GM19239 (cell line): ENCODE measurements around the gene RELL1.

Experiments used
- DNase-seq: peaks from one replicate; pipeline ENCODE4 v3.0.0; 2011; ENCODE audit warnings: low spot score; ENCODE audit not compliant: insufficient read length
- FAIRE-seq: peaks from 2 replicates; lab custom pipeline; 2011; peaks lifted over from hg19 to GRCh38; lab: Jason Lieb, UNC

Gene RELL1

DNA sequence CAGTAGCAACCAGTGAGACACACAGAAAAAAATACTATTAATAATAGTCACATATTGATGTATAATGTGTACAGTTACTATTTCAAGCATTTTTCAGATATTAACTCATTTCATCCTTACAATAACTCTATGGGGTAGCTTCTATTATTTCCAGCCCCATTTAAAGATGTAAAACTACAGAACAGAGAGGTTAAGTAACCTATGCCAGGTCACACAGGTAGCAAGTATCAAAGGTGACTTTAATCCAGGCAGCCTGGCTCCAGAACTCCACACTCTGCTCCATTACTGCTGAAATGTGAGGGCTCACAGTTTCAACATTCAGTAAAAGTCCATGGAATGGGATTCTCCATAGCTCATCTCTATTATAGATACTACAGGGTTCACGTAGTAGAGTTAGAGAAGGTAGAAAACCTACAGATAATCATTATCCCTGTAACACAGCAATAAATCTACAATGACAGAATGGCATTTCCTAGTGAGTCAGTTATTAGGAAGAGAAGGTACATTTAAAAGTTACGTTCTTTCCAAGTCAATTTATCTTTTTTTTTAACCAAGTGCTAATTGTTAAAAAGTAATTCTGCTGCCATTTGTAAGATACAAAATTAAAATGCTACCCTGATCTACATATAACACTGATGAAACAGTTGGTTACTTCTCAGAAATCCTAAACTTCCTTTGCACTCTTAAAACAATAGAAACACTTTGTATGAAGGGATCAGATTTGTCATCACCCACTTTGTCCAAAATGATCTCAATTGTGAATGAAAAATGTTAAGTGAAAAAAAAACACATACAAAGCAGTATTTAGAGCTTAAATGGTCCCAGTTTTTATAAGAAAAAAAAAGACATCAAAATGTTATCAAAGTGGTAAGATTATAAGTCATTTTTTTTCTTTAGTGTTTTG lies 18.7 kb downstream of the RELL1 start:
- DNase-seq (no peak), FAIRE-seq (no peak)

DNA sequence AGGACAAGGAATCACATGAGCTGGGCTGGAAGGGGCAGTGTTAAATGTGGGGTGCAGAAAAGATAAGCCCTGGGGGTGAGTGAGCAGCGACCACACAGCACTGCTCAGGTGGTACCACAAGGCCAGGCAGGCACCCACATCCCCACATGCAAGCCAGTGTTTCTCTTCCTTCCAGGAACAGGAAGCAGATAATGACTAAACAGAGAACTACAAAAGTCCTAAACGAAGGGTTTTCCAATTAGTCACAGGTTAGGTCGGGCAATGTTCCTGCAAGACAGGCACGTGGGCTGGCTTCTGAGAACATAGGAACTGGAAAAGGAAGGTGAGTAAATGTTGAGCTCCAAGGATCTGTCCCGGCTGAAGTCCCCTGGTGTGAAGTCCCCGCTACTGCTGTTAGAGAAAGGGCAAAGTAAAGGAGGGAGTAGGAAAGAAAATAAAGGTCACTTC lies 19.5 kb downstream of the RELL1 start:
- no peak for DNase-seq
- no peak for FAIRE-seq

DNA sequence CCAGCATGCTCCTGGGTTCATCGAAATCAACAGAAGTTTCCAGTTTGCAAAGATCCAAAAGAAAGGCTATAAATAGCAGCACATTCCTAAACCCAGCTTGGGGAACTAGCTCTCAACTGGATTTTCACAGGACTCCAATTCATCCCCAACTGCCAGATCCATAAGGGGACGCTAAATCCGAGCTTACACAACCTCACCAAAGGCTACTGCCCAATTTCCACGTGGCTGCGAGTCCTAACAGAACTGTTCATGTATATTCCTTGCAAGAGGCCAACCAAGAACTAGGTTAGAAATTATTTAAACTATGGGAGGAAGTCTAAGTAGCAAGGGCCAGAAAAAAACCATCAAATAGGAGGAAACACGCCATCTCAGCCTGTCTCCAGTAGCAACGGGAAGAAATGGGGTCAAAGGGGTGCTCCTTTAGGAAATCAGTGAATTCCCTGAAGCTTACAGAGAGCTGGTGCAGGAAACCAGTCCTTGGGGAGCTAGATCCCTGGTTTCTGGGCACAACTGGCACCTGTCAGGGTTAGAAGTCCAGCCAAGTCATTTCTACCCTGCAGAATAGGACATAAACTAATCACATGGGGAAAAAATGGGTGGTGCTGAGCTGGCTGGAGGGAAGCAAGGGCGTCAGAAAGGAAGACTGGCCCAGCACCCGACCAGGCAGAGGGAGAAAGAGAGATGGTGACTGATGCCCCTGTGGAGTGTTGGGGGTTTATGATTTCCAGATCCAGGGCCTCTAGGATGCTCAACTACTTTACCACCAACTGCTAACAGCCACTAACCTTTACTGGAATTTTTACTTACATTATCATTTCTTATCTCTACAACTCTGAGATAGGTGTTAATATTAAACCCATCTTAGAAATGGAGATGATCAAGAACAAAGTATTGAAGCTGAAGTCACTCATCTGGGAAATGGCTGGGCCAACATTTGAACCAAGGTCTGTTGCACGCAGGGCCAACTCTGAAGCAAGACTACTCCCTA lies 20.5 kb downstream of the RELL1 start:
- FAIRE-seq, result no peak
- DNase-seq, result no peak

DNA sequence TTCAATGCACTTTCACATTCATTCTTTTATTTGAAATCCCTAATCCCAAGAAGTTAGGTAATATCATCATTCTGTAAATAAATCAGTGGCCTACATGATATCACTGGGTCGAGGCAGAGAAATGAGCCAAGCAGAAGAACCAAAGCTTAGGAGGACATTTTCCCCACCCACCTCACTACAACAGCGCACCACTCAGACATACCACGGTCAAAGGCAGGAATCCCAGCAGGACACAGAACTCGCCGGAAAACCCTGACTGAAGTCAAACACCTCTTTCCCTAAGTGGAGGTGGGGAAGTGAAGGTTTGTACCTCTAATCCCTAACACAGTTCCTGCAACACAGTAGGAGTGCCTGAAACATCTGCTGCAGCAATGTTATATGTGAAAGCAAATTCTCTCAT lies 21.5 kb downstream of the RELL1 start:
- no peak for FAIRE-seq
- DNase-seq, result no peak

DNA sequence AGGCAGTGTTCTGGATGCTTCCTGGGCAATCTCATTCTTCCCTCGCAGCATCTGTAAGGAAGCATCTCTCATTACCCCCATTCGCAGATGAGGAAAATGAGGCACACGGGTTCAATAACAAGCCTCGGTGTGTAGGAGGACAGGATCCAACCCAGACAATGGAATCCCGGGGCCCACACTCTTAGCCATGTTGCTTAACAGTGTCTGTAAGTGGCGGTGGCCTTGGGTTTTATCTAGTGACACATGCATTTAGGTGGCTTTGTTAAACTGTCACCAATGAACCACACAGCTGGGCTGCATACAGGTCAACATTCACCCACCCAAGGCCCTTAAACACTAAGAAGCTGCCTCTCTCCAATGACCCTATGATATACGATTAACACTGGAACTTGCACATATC lies 22.6 kb downstream of the RELL1 start:
- no peak for FAIRE-seq
- DNase-seq, result no peak

DNA sequence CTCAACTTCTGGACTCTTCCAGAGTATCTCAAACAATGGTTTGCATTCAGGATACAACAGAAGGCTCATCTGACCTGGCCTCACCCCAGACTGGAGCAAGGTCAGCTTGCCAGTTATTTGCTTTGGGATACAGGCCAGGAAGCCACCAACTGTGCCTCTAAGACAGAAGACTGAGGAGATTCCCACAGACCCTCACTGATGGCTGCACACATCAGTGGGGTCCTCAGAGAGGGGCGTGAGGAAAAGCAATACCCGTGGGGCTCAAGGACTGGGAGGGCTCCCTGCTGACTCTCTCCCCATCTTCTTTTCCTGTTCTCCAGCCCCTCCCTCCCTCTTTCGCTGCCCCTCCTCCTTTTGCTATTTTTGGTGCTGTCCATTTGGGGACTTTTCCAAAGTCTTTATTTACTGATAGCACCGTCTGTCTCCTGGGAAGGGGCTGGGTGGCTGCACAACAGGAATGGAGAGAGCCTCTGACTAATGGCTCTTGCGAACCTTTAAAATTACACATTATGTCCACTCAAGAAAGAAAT lies 23.2 kb downstream of the RELL1 start:
- no peak for DNase-seq
- no peak for FAIRE-seq

DNA sequence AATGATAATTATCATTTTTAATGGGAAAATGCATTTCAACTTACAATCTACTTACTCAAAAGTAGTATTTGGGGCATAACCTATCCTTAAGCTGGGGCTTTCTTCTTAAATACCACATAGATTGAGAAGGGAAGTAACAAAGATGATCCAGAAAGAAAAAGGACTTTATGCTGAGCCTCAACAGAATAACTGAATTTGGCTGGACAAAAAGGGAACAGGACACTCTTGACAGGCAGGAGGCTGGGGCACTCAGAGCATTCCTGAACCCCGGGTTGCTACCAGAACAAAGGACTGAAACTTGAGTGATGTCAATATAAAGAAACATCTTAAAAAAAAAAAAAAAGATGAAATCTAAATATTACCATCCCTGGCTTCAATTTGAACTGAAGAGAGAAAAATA lies 23.9 kb downstream of the RELL1 start:
- FAIRE-seq (no peak), DNase-seq (no peak)

DNA sequence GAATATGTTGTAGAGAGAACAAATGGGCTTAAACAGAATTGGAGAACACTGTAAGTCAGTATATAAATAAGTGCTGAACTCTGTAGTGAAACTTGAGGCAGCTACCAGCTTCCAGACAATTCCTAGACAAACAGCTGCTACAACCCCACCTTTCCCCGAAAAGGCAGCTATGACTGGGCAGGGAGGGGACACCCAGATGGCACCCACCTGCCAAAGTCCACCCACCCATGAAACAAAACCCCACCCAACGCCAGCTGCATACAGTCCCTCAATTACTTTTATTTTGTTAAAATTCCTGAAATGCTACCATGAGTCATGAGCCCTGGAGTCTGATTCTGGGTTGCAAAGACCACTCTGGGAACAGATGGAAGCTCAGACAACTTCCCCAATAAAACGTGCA lies 24.4 kb downstream of the RELL1 start:
- DNase-seq (no peak), FAIRE-seq (no peak)

DNA sequence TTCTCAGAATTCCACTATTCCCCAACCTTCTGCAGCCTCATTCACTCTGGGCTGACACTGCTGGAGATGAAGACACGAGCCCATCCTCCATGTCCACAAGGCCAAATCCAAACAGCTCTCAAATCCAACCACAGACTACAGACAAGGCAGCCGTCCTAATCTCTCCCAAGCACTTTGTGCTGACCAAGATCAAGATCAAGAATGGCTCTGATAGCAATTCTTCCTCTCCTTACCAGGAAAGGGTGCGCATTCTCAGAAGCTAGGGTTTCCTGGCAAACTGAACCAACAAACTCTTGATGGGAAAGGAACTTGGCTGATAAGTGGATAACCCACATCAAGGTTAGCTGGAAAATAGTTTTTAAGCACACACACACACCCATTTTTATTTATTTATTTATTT lies 26.5 kb downstream of the RELL1 start:
- no peak for DNase-seq
- no peak for FAIRE-seq

DNA sequence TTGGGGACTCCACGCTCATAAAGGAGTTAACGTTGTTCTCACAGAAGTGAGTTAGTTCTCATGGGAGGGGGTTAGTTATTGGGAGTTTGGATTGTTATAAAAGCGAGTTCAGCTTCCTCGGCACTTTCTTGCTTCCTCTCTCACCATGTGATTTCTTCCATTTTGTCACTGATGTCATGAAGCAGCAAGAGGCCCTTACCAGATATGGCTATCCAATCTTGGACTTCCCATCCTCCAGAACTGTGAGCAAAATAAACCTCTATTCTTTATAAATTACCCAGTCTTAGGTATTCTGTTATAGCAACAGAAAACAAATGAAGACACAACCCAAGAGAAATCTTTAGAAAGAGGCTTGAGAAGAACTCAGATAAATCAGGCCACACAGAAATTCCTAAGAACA lies 29.5 kb downstream of the RELL1 start:
- DNase-seq, result no peak
- FAIRE-seq, result no peak

DNA sequence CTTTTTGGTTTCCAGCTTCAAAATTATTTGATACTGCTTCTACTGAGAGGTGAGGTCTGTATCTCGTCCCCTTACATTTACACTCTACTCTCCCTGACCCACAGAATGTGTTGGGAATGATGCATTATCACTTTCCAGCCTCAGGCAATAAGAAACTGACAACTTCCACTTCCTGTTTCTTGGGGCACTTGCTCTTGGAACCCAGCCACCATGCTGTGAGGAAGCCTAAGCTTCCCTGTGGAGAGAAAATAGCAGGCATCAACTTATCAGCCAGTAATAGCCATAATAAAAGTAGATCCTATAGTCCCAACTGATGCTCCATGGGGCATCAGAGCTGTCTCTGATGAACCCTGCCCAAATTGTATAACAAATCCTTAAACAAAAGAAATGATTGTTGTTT lies 32.6 kb downstream of the RELL1 start:
- DNase-seq, result no peak
- no peak for FAIRE-seq

DNA sequence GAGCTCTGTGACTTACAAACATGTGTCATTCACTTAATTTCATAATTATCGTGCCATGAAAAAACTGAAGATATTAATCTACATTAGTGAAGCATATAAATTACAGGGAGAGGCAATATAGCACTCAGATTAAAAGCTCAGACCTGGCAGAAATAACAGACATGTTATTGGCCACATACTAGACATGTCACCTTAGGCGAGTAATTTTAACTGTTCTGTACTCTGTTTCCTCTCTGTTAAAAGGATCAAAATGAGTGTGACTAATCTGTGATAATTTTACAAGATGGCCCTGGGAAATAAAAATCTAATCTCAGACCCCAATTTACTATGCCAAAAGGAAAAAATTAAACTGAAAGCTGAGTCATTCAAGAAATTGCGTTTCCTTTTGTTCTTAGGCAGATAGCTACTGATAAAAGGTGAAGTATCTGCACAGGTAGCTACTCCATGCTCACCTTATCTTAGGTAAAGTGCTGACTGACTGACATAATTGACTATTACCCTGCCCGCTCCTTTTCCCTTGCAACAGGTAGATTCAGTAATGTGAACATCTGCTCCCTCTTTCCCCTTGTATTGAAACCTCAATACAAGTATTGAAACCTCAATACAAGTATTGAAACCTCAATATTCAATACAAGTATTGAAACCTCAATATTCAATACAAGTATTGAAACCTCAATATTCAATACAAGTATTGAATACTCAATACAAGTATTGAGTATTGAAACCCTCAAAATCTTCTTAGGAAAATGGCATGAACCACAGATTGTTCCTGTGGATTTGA lies 33.2 kb downstream of the RELL1 start:
- DNase-seq, result no peak
- no peak for FAIRE-seq

DNA sequence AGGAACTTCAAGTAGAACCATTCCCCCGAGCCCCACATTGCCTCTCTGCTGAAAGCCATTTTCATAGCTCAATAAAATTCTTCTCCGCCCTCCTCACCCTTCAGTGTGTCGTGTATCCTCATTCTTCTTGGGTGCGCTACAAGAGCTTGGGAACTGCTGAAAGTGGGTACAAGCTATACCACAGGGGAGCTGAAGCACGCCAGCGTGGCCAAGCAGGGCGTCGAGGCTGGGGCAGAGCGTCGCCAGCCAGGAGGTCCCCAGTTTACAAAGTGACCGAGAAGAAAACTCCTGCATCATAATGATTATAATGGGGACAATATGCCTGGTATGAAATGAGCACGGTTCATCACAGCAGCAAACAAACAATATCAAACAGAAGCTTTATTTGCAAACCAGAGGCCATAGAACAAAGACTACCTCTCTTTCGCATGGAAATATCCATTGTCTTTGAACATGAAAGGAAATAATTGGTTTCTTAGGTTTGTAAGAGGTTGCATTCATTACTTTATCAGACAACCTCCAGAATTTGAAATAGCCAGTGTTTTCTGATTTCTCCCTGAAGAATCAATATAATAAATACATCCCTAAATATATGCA lies 34.3 kb downstream of the RELL1 start:
- FAIRE-seq (no peak), DNase-seq (no peak)

DNA sequence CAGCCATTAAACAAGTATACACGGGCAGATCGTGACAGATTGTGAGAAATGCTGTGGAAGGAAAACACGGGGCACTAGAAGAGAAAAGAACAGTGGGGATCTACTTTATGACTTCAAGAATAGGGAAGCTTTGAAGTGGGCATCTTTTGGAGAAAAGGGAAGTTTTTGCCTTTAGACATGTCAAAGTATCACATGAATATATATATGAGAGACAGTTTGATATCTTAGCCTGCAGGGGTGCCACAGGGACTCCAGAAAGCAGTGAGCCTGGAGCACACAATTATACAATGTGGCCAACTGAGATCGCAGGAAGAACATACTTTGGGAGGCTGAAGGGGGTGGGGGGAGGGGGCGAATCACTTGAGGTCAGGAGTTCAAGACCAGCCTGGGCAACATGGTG lies 35.7 kb downstream of the RELL1 start:
- FAIRE-seq (no peak), DNase-seq (no peak)

DNA sequence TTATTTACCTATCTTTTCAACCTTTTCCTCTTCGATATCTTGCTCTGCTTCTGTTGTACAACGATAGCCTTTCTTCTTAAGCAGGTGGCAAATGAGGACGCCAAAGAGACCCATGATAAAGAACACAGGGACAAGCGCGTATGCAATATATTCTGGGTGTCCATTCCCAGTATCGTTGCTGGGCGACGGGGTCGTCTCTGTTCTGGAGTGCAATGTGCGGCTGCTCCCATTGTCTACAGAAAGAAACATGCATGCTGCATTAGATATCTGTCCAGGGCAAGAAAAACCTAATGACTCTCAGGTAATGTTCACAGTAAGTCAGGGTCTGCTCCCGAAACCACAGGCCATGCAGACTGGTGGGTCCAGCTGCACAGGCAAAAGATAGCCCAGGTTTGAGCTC lies 36.9 kb downstream of the RELL1 start:
- FAIRE-seq, result no peak
- DNase-seq, result no peak

DNA sequence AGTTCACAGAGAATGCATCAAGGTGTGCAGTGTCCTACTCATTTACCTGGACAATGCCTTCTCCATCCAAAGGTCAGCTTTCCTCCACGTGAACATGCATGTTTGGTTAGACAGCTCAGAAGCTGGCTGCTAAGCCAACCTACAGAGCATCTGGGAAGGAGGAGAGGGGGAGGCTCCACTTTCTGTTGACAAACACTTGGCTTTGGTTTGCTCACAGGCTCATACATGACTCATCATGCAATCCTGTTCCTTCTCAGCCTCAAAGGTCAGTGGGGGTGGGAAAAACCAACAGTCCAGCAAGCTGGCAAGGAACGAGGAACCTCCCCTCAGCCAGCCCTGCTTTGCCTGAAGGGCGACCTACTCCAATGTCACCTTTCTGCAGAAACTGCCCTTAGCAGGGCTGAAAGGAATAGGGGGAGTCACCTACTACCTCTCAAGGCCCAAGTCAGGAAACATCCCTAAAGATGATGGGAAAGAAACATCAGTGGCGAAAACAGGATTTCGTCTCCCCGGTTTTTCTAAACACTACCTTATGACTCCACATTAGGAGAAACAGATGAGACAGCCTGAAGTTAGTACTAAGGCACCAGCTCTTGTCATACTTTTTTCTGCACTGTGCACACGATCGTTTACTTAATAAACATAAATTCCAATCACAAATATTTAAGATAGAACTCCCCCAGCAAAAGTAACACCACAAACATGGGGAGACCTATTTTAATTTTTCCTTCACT lies 37.9 kb downstream of the RELL1 start:
- DNase-seq, result no peak

DNA sequence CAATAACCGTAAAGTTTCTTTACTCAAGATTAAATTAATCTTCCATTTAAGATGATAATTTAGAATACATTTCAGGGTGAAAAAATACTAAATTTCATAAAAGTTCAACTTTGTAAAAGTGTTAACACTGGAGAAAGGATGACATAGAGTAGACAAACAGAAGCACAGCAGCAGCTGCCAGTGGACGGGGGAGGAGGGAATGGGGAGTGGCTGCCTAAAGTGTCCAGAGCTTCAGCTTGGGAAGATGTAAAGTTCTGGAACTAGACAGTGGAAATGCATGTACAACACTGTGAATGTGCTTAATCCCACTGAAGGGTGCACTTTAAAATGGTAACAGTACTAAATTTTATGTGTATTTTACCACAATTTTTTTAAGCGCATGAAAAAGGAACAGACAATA lies 39.9 kb downstream of the RELL1 start:
- no peak for FAIRE-seq
- no peak for DNase-seq

More for the DNA sequence above, 37.9 kb downstream of the RELL1 start:
- no peak for FAIRE-seq

DNA sequence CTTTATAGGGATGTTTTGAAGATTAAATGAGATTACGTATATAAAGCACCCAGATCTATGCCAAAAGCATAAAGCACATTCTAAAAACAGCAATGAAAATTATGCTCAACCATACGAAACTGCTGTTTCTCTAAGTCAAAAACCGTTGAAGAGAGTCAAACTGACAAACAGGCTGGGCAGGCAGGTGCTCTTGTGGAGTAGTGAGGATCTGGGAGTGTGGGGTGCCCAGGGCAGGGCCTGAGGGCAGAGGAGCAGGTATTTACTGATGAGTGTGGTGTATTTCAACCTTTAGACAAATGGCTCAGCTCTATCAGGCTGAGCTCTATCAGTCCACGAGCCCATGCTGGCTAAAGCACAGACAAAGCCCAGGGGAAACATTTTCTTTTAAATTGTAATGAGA lies 40.4 kb downstream of the RELL1 start:
- no peak for FAIRE-seq
- DNase-seq, result no peak

DNA sequence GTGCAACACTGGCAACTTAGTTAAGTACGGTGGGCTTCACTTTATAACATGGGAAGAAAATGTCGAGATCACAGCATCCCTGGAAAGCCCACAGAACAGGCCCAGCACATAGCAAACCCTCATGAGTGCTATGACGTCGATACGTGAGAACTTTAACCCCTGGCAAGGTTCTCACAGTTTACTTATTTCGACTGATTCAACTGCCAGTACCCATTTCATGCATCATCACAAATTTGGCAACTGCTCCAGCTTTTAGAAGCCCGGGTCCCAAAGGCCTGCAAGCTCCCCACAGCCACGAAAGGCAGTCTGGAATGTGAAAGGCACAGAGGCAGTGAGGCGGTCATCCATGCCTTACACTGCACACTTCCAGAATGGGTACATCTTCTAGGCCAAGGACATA lies 41.2 kb downstream of the RELL1 start:
- DNase-seq (no peak), FAIRE-seq (no peak)
